Measurements from ENCODE around the gene PER2. TPM values are rescaled to one million over a fixed set of nuclear protein-coding genes. Genes with fewer than 3 reads are reported as not detected.

Gene PER2
- total RNA-seq, 1 donor from 2014 or later, result 3.7 TPM

- DNase-seq (ENCODE audit: extremely low spot score, unreplicated experiment), result no peak
- Mint-ChIP-seq H3K9me3 (ENCODE audit: unreplicated experiment) (no peaks in the 10 kb centered on the region), H3K4me1 (ENCODE audit: unreplicated experiment) (peaks cover 4% of the 10 kb centered on the region), H3K4me3 (ENCODE audit: unreplicated experiment) (no peak overlapping the region), H3K36me3 (ENCODE audit: unreplicated experiment) (no peaks in the 10 kb centered on the region), H3K27me3 (ENCODE audit: unreplicated experiment) (no peaks in the 10 kb centered on the region), H3K27ac (ENCODE audit: unreplicated experiment) (no peak overlapping the region)
- no peak for TF ChIP-seq CTCF (IDR thresholded peaks at IDR 0.05)
Observed at GRCh38 chr2:238302751-238303150, 14.3 kb upstream of the PER2 start.

GRCh38 chr2:238302087-238302486 lies 13.7 kb upstream of the PER2 start:
- Mint-ChIP-seq H3K4me3 (ENCODE audit: unreplicated experiment) (no peak overlapping the region), H3K27me3 (ENCODE audit: unreplicated experiment) (peaks cover 2% of the 10 kb centered on the region), H3K9me3 (ENCODE audit: unreplicated experiment) (no peaks in the 10 kb centered on the region), H3K27ac (ENCODE audit: unreplicated experiment) (no peak overlapping the region), H3K36me3 (ENCODE audit: unreplicated experiment) (no peaks in the 10 kb centered on the region), H3K4me1 (ENCODE audit: unreplicated experiment) (peaks cover 4% of the 10 kb centered on the region)
- DNase-seq (ENCODE audit: extremely low spot score, unreplicated experiment), result no peak
- no peak for TF ChIP-seq CTCF (IDR thresholded peaks at IDR 0.05)

GRCh38 chr2:238299803-238300202 lies 11.4 kb upstream of the PER2 start:
- peaks cover 4% of the 10 kb centered on the region for H3K4me1 Mint-ChIP-seq (ENCODE audit: unreplicated experiment)
- TF ChIP-seq CTCF (IDR thresholded peaks at IDR 0.05), result no peak
- no peaks in the 10 kb centered on the region for H3K36me3 Mint-ChIP-seq (ENCODE audit: unreplicated experiment)
- no peaks in the 10 kb centered on the region for H3K9me3 Mint-ChIP-seq (ENCODE audit: unreplicated experiment)
- H3K4me3 Mint-ChIP-seq (ENCODE audit: unreplicated experiment), result no peak overlapping the region
- no peak for DNase-seq (ENCODE audit: extremely low spot score, unreplicated experiment)
- peaks cover 14% of the 10 kb centered on the region for H3K27me3 Mint-ChIP-seq (ENCODE audit: unreplicated experiment)
- no peak overlapping the region for H3K27ac Mint-ChIP-seq (ENCODE audit: unreplicated experiment)

GRCh38 chr2:238296638-238297457 lies 8.4 kb upstream of the PER2 start:
- no peak for DNase-seq (ENCODE audit: extremely low spot score, unreplicated experiment)
- no peak overlapping the region for H3K4me3 Mint-ChIP-seq (ENCODE audit: unreplicated experiment)
- no peaks in the 10 kb centered on the region for H3K9me3 Mint-ChIP-seq (ENCODE audit: unreplicated experiment)
- no peak for TF ChIP-seq CTCF (IDR thresholded peaks at IDR 0.05)
- no peak overlapping the region for H3K27ac Mint-ChIP-seq (ENCODE audit: unreplicated experiment)
- H3K27me3 Mint-ChIP-seq (ENCODE audit: unreplicated experiment), result peaks cover 19% of the 10 kb centered on the region
- H3K36me3 Mint-ChIP-seq (ENCODE audit: unreplicated experiment), result no peaks in the 10 kb centered on the region
- peaks cover 2% of the 10 kb centered on the region for H3K4me1 Mint-ChIP-seq (ENCODE audit: unreplicated experiment)

GRCh38 chr2:238295144-238296112 lies 7.0 kb upstream of the PER2 start:
- Mint-ChIP-seq H3K4me3 (ENCODE audit: unreplicated experiment) (no peak overlapping the region), H3K4me1 (ENCODE audit: unreplicated experiment) (no peaks in the 10 kb centered on the region), H3K27me3 (ENCODE audit: unreplicated experiment) (peaks cover 19% of the 10 kb centered on the region), H3K27ac (ENCODE audit: unreplicated experiment) (no peak overlapping the region), H3K36me3 (ENCODE audit: unreplicated experiment) (no peaks in the 10 kb centered on the region), H3K9me3 (ENCODE audit: unreplicated experiment) (no peaks in the 10 kb centered on the region)
- DNase-seq (ENCODE audit: extremely low spot score, unreplicated experiment), result no peak
- TF ChIP-seq CTCF (IDR thresholded peaks at IDR 0.05), result no peak
